CD4-positive, alpha-beta T cell treated with Interferon gamma for 1 hour (primary cell): ENCODE results near the gene STAT5B.
"Not testable (repeated sequence)": the region's sequence is repeated elsewhere in the genome, so short reads cannot be mapped to it uniquely, and the experiment has no call there.

Source experiments
- DNase-seq: peaks from one replicate; pipeline ENCODE4 v3.0.0-alpha.2; 2020

Gene STAT5B

GRCh38 chr17:42276359-42276608 lies at the start of gene STAT5B:
Gene STAT5B (minus strand): TSS chr17:42276391. CDS start chr17:42232127, 44,264 bp downstream.
- peak; percentile 67 for DNase-seq

DNA sequence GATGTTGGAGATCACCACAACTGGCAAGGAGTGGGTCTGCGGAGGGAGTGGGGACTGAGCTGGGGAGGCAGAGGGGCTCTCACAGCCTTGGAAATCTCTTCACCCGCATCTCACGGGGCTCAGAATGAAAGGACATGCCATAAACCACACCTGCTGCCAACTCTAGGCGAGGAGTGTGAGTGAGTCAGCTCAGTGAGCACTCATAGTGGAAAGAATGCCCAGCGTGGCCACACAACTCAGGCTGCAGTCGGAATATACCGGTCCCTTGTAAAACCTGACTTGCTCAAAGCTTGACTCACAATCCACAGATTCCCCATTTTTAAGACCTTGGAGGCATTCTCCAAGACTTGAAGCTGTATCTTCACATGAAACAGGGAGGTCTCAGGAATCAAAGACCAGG lies 48.8 kb upstream of the STAT5B start:
- no peak for DNase-seq

DNA sequence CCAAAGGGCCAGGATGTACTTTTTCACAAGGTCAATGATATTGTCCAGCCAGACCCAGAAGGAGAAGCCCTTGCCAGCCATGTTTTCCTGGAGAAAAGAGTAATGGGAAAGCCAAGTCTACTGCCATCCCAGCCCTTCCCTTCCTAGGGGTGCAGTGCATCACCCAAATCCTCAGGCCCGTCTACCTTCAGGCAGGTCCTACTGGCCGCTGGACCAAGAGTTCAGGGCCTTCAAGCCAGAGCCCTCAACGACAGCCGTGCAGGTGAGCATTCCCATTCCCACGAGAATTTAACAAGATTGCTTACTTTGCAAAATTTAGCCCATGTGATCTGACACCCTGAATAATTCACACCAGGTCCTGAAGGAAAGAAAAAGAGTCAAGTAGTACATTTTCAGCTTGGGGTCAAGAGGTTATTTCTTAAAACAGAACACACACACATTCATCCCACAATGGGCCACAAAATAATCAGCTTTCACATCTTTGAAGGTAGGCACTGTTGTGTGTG lies 47.1 kb upstream of the STAT5B start:
- no peak for DNase-seq

- DNase-seq = peak; percentile 90
Measured at GRCh38 chr17:42322382-42323267, 46.4 kb upstream of the STAT5B start.

DNA sequence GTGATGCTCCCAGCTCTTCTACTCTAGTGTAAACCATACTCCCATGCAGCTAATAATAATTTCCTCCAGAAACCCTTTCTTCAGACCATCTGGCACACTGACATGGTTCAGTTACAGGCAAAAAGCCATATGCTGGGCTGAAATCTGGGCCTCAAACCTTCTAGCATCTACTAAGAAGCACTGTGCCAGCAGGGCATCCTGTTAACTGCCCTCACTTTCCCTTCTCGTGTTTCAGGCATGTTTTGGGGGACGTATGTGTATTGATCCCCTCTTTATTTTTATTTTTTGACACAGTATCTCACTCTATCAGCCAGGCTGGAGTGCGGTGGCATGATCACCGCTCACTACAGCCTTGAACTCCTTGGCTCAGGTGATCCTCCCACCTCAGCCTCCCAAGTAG lies 45.4 kb upstream of the STAT5B start:
- no peak for DNase-seq

- DNase-seq = not testable (repeated sequence)
Measured at GRCh38 chr17:42317967-42318366, 41.8 kb upstream of the STAT5B start.

- DNase-seq = no peak
Measured at GRCh38 chr17:42317266-42317845, 41.2 kb upstream of the STAT5B start.

DNA sequence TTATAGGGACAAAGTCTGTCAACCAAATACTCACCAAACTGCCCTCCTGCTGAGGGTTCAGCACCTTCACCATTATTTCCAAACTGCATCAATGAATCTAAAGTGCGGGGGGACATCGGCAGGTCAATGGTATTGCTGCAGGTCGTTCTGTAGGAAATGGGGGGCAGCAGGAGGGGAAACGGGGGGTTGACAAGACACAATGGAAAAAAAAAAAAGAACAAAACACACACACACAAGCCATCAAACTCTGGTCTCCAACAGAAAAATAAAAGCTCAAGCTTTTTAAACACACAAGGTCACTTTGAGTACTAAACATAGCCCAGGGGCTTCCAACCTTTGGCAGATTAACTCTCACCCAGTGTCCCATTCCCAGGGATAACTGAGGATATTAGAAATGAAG lies 40.6 kb upstream of the STAT5B start:
- DNase-seq = no peak

DNA sequence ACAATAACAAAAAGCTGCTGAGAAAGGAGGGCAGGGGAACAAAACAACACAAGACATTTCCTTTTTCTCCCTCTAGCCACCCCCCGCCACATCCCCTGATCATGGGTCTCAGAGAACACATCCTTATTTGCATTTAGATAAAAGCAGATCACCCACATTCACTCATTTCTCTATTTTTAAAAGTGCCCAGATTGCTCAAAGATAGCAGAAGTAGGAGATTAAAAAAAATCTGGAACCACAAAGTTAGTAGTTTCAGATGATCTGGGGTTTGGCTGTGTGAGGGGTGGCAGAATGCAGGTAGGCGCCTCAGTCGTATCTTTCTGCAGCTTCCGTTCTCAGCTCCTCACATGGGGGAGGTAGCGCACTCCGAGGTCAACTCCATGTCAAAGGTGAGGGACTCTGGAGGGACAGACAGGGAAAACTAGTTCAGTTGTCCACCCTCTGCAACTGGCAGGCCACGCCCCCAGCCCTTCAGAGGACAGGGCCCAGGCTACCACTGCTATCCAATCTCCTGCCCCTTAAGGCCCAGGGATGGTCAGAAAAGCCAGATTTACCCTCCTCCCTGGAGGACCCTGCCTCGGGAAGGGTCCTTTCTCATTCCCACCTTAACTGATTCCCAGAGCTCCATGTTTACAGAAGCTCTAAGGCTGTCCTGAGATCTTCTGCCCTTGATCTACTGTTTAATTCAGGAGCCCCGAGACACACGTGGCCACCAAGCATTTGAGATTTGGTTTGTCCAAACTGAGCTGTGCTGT lies 39.4 kb upstream of the STAT5B start:
- peak; percentile 23 for DNase-seq

DNA sequence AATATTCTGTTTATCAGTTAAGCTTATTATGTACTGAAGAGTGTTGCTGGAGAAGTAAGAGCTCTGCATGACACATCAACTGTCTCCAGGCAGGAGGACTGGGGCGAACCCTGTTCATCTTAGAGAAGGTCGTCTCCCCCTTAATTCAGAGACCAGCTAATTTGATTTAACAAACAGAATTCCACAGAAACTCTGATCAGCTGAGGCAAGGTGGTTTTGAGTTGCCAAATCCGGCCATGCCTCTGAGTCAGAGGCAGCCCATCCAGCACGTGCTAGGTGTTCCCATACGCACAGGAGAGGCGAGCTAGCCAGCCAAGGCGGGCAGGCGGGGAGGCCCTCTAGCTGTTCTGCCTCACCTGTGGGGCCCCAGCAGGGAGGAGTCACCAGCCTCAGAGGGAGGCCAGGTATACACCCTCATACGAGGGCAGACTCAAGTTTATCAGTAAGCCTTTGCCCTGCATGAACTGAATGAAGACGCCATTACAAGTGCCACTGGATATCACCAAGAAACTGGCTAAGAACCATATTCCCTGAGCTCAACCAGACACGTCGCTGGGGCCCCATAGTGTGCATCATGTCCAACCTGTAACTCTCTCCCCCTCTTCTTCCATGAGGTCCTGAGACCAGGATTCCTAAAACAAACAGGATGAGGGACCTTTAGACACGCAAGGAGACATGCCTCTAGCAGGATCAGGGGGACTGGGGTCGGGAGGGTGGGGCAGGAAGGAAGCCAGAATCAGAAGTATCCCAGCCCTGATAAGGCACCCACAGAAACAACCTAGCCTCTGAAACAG lies 37.8 kb upstream of the STAT5B start:
- DNase-seq = no peak

- no peak for DNase-seq
Measured at GRCh38 chr17:42313389-42313772, 37.2 kb upstream of the STAT5B start.

GRCh38 chr17:42312285-42313130 lies 36.3 kb upstream of the STAT5B start:
- DNase-seq = peak; percentile 73

DNA sequence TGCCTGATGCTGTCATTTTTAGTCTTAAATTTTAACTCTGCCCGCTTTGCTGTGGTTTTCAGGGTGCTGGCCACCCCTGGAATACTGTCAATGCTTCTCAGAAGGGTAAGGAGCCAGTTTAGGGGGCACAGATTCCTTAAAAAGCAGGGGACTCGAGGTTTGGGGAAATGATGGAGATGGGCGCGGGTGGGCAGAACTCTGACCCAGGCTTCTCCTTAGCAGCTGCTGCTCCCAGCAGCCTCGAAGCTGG lies 35.8 kb upstream of the STAT5B start:
- no peak for DNase-seq

DNA sequence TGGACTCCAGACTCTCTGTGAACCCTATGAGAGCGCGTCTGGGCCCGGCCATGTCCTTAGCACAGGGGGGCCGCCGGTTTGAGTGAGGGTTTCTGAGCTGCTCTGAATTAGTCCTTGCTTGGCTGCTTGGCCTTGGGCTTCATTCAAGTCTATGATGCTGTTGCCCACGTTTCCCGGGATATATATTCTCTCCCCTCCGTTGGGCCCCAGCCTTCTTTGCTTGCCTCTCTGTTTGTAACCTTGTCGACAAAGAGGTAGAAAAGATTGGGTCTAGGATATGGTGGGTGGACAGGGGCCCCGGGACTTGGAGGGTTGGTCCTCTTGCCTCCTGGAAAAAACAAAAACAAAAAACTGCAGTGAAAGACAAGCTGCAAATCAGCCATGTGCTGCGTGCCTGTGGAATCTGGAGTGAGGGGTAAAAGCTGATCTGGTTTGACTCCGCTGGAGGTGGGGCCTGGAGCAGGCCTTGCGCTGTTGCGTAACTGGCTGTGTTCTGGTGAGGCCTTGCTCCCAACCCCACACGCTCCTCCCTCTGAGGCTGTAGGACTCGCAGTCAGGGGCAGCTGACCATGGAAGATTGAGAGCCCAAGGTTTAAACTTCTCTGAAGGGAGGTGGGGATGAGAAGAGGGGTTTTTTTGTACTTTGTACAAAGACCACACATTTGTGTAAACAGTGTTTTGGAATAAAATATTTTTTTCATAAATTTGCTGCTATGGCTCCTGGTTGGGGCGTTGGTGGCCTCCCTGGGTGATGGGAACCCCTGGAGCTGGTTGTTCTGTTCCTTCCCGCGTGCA lies 35.2 kb upstream of the STAT5B start:
- peak; percentile 41 for DNase-seq

DNA sequence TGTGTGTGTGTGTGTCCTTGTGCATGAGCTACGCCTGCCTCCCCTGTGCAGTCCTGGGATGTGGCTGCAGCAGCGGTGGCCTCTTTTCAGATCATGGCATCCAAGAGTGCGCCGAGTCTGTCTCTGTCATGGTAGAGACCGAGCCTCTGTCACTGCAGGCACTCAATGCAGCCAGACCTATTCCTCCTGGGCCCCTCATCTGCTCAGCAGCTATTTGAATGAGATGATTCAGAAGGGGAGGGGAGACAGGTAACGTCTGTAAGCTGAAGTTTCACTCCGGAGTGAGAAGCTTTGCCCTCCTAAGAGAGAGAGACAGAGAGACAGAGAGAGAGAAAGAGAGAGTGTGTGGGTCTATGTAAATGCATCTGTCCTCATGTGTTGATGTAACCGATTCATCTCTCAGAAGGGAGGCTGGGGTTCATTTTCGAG lies 34.6 kb upstream of the STAT5B start:
- no peak for DNase-seq

DNA sequence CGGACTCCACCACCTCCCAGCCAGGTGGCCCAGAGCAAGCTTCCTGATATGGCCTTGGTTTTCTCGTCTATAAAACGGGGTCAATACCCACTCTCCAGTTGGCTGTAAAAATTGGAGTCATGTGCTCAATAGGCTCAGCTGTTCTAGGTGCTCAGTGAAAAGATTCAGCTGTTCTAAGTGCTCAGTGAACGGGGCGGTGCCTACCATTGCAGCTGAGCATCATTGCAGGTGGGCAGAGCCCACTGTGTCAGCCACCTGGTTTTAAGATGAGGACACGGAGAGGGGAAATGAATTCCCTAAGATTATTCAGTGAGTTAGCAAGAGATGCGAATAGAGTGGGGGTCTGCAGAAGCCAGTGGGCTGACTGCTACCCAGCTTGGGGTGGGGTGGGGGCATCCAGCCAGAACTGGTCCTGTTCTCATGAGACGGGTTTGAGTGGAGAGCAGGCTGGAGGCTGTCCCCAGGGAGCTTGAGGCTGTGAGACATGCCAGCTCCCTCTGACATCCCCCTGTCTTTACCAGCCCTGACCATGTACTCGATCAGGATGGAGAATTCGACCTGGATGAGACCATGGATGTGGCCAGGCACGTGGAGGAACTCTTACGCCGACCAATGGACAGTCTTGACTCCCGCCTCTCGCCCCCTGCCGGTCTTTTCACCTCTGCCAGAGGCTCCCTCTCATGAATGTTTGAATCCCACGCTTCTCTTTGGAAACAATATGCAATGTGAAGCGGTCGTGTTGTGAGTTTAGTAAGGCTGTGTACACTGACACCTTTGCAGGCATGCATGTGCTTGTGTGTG lies 34.0 kb upstream of the STAT5B start:
- DNase-seq = no peak

DNA sequence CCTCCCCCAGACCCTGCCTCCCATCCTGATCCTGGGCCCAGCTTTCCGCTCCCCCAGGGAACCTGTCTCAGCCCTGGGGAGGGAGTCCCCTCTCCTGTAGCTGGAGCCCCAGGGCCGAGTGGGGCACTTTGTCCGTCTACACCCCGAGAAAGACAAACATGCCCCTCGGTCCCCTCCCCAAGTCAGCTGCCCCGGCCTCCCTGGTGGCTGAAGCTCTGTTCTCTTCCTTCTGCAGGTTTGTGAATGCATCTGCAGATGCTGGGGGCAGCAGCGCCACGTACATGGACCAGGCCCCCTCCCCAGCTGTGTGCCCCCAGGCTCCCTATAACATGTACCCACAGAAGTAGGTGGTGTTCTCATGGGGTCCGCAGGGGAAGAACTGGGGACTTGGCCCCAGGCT lies 33.0 kb upstream of the STAT5B start:
- no peak for DNase-seq

DNA sequence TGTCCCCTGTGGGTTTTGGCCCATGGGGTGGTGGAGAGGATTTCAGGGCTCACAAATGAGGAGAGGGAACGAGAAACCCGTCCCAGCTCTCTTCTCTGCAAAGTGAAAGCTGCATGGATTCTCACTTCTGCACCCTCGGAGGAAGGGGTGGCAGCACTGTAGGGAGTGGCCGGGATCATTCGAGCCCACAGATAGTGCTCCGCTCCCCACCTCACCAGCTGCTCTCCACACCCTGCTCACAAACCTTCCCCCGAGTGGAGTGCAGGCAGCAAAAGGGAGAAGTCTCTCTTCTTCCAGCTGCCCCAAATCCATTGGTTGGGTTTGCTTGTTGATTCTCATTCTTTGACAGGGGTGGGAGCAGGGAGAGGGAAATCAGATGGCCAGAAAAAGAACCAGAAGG lies 32.3 kb upstream of the STAT5B start:
- DNase-seq = no peak

- no peak for DNase-seq
Measured at GRCh38 chr17:42307362-42307927, 31.3 kb upstream of the STAT5B start.

GRCh38 chr17:42306385-42306667 lies 30.1 kb upstream of the STAT5B start:
- no peak for DNase-seq
